ENCODE measurements around the gene PRKCA. TPM values are rescaled to one million over a fixed set of nuclear protein-coding genes. Genes with fewer than 3 reads are reported as not detected.

PRKCA gene
- total and polyA plus RNA-seq, 2 experiments from 2014 or later: 6.4 to 35.4 TPM

DNA sequence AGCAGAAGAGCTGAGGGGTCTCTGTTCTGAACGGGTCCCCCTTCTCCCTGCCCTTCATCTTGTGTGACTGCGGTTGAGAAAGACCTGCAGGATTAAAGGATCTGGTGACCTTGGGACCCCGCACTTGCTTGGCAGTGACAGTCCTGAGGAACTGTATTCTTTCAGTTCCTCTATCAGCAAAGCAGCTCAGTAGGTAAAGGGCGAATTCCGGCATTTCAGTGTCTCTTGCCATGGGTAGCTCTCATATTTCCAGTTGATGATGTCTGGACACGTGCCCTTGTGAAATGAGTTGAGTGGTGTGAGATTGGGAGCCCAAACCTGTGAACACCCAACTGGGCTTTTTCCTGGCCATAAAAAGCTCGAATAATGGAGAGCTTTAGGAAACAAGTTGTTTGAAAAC lies 135.7 kb downstream of the PRKCA start:
- H3K4me3 ChIP-seq: no peak overlapping the region
- H3K27ac ChIP-seq (ENCODE audit: low read depth): no peak overlapping the region
- H3K9me2 ChIP-seq (ENCODE audit: insufficient read depth): peaks cover 3% of the 10 kb centered on the region; the same call in 1 of the 2 replicates
- H3K4me1 Mint-ChIP-seq: peaks cover 10% of the 10 kb centered on the region
- no peaks in the 10 kb centered on the region for H3F3A ChIP-seq (replicated peaks; ENCODE audit: low read depth)
- no peak overlapping the region for H3K27ac Mint-ChIP-seq
- H3K36me3 Mint-ChIP-seq (ENCODE audit: low read depth): no peaks in the 10 kb centered on the region
- no peaks in the 10 kb centered on the region for H3K79me2 ChIP-seq (replicated peaks; ENCODE audit: insufficient read depth)
- H3K4me2 ChIP-seq: no peak overlapping the region
- no peaks in the 10 kb centered on the region for H3K27me3 Mint-ChIP-seq (ENCODE audit: insufficient read depth, low read depth, poor library complexity)
- H2AFZ ChIP-seq: no peak overlapping the region
- H3K36me3 ChIP-seq (ENCODE audit: insufficient read depth): no peaks in the 10 kb centered on the region
- no peak for DNase-seq (ENCODE audit: low spot score)
- no peaks in the 10 kb centered on the region for H3K27me3 ChIP-seq (ENCODE audit: insufficient read depth)
- no peaks in the 10 kb centered on the region for H4K20me1 ChIP-seq (replicated peaks; ENCODE audit: insufficient read depth)
- H3K4me1 ChIP-seq (ENCODE audit: insufficient read depth): peaks cover 11% of the 10 kb centered on the region
- ATAC-seq: no peak
- H3K4me3 Mint-ChIP-seq: no peak overlapping the region
- H3K9me3 Mint-ChIP-seq: no peaks in the 10 kb centered on the region
- TF ChIP-seq, protein P1, sequence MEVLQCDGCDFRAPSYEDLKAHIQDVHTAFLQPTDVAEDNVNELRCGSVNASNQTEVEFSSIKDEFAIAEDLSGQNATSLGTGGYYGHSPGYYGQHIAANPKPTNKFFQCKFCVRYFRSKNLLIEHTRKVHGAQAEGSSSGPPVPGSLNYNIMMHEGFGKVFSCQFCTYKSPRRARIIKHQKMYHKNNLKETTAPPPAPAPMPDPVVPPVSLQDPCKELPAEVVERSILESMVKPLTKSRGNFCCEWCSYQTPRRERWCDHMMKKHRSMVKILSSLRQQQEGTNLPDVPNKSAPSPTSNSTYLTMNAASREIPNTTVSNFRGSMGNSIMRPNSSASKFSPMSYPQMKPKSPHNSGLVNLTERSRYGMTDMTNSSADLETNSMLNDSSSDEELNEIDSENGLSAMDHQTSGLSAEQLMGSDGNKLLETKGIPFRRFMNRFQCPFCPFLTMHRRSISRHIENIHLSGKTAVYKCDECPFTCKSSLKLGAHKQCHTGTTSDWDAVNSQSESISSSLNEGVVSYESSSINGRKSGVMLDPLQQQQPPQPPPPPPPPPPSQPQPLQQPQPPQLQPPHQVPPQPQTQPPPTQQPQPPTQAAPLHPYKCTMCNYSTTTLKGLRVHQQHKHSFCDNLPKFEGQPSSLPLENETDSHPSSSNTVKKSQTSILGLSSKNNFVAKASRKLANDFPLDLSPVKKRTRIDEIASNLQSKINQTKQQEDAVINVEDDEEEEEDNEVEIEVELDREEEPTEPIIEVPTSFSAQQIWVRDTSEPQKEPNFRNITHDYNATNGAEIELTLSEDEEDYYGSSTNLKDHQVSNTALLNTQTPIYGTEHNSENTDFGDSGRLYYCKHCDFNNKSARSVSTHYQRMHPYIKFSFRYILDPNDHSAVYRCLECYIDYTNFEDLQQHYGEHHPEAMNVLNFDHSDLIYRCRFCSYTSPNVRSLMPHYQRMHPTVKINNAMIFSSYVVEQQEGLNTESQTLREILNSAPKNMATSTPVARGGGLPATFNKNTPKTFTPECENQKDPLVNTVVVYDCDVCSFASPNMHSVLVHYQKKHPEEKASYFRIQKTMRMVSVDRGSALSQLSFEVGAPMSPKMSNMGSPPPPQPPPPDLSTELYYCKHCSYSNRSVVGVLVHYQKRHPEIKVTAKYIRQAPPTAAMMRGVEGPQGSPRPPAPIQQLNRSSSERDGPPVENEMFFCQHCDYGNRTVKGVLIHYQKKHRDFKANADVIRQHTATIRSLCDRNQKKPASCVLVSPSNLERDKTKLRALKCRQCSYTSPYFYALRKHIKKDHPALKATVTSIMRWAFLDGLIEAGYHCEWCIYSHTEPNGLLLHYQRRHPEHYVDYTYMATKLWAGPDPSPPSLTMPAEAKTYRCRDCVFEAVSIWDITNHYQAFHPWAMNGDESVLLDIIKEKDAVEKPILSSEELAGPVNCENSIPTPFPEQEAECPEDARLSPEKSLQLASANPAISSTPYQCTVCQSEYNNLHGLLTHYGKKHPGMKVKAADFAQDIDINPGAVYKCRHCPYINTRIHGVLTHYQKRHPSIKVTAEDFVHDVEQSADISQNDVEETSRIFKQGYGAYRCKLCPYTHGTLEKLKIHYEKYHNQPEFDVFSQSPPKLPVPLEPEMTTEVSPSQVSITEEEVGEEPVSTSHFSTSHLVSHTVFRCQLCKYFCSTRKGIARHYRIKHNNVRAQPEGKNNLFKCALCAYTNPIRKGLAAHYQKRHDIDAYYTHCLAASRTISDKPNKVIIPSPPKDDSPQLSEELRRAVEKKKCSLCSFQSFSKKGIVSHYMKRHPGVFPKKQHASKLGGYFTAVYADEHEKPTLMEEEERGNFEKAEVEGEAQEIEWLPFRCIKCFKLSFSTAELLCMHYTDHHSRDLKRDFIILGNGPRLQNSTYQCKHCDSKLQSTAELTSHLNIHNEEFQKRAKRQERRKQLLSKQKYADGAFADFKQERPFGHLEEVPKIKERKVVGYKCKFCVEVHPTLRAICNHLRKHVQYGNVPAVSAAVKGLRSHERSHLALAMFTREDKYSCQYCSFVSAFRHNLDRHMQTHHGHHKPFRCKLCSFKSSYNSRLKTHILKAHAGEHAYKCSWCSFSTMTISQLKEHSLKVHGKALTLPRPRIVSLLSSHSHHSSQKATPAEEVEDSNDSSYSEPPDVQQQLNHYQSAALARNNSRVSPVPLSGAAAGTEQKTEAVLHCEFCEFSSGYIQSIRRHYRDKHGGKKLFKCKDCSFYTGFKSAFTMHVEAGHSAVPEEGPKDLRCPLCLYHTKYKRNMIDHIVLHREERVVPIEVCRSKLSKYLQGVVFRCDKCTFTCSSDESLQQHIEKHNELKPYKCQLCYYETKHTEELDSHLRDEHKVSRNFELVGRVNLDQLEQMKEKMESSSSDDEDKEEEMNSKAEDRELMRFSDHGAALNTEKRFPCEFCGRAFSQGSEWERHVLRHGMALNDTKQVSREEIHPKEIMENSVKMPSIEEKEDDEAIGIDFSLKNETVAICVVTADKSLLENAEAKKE (CRISPR knock-in tag; IDR thresholded peaks at IDR 0.05): no peak
- no peak for TF ChIP-seq STAT1 (IDR thresholded peaks at IDR 0.05; ENCODE audit: unreplicated experiment)
- no peak for TF ChIP-seq NANOG (IDR thresholded peaks at IDR 0.05; ENCODE audit: borderline replicate concordance)
- TF ChIP-seq, protein P2, sequence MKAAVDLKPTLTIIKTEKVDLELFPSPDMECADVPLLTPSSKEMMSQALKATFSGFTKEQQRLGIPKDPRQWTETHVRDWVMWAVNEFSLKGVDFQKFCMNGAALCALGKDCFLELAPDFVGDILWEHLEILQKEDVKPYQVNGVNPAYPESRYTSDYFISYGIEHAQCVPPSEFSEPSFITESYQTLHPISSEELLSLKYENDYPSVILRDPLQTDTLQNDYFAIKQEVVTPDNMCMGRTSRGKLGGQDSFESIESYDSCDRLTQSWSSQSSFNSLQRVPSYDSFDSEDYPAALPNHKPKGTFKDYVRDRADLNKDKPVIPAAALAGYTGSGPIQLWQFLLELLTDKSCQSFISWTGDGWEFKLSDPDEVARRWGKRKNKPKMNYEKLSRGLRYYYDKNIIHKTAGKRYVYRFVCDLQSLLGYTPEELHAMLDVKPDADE (IDR thresholded peaks at IDR 0.05): no peak
- TF ChIP-seq, protein P3, sequence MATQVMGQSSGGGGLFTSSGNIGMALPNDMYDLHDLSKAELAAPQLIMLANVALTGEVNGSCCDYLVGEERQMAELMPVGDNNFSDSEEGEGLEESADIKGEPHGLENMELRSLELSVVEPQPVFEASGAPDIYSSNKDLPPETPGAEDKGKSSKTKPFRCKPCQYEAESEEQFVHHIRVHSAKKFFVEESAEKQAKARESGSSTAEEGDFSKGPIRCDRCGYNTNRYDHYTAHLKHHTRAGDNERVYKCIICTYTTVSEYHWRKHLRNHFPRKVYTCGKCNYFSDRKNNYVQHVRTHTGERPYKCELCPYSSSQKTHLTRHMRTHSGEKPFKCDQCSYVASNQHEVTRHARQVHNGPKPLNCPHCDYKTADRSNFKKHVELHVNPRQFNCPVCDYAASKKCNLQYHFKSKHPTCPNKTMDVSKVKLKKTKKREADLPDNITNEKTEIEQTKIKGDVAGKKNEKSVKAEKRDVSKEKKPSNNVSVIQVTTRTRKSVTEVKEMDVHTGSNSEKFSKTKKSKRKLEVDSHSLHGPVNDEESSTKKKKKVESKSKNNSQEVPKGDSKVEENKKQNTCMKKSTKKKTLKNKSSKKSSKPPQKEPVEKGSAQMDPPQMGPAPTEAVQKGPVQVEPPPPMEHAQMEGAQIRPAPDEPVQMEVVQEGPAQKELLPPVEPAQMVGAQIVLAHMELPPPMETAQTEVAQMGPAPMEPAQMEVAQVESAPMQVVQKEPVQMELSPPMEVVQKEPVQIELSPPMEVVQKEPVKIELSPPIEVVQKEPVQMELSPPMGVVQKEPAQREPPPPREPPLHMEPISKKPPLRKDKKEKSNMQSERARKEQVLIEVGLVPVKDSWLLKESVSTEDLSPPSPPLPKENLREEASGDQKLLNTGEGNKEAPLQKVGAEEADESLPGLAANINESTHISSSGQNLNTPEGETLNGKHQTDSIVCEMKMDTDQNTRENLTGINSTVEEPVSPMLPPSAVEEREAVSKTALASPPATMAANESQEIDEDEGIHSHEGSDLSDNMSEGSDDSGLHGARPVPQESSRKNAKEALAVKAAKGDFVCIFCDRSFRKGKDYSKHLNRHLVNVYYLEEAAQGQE (IDR thresholded peaks at IDR 0.05; ENCODE audit: unreplicated experiment): no peak
- TF ChIP-seq JUNB (IDR thresholded peaks at IDR 0.05; ENCODE audit: unreplicated experiment): no peak
- TF ChIP-seq, protein P4, sequence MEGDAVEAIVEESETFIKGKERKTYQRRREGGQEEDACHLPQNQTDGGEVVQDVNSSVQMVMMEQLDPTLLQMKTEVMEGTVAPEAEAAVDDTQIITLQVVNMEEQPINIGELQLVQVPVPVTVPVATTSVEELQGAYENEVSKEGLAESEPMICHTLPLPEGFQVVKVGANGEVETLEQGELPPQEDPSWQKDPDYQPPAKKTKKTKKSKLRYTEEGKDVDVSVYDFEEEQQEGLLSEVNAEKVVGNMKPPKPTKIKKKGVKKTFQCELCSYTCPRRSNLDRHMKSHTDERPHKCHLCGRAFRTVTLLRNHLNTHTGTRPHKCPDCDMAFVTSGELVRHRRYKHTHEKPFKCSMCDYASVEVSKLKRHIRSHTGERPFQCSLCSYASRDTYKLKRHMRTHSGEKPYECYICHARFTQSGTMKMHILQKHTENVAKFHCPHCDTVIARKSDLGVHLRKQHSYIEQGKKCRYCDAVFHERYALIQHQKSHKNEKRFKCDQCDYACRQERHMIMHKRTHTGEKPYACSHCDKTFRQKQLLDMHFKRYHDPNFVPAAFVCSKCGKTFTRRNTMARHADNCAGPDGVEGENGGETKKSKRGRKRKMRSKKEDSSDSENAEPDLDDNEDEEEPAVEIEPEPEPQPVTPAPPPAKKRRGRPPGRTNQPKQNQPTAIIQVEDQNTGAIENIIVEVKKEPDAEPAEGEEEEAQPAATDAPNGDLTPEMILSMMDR (conservative IDR thresholded peaks at IDR 0.05; ENCODE audit: low read depth in 2 of 2): no peak
- no peak for TF ChIP-seq EZH2phosphoT487 (IDR thresholded peaks at IDR 0.05; ENCODE audit: unreplicated experiment)
- TF ChIP-seq POLR2AphosphoS5 (IDR thresholded peaks at IDR 0.05; ENCODE audit: low read depth): no peak
- TF ChIP-seq ZNF114 (CRISPR knock-in tag; IDR thresholded peaks at IDR 0.05): no peak
